Left lung (tissue), 10 donors: ENCODE results near the gene IL18. TPM values are rescaled to one million over a fixed set of nuclear protein-coding genes. Genes with fewer than 3 reads are reported as not detected.

ENCODE experiments used
- ATAC-seq: fragments of 200-7000 bp; cut with Tn5 transposase; one replicate; pipeline ENCODE4 v1.9.1; 2020; ENCODE audit warnings: moderate library complexity
- DNase-seq, 4 donors: peaks; one replicate each; pipeline ENCODE4 v3.0.0-alpha.2; 2013 to 2020
- H3K27ac ChIP-seq, 2 donors: fragments of 200-600 bp; sonication (generic) in 1 of 2; one replicate each; pipeline versions ENCODE4 v1.5.0 to v1.8.0; 2020 to 2021
- H3K27me3 ChIP-seq, 2 donors: fragments of 200-600 bp; sonication (generic) in 1 of 2; one replicate each; pipeline versions ENCODE4 v1.5.0 to v1.8.0; 2020 to 2021
- H3K36me3 ChIP-seq, 2 donors: fragments of 200-600 bp; sonication (generic) in 1 of 2; one replicate each; pipeline versions ENCODE4 v1.5.0 to v1.8.0; 2020 to 2021
- H3K4me1 ChIP-seq, 2 donors: fragments of 200-600 bp; one replicate each; pipeline ENCODE4 v1.8.0; 2021
- H3K4me3 ChIP-seq, 2 donors: fragments of 200-600 bp; sonication (generic) in 1 of 2; one replicate each; pipeline versions ENCODE4 v1.5.0 to v1.8.0; 2020 to 2021; ENCODE audit warnings: mild to moderate bottlenecking in 1 of 2
- H3K9me3 ChIP-seq, 2 donors: fragments of 200-600 bp; sonication (generic) in 1 of 2; one replicate each; pipeline versions ENCODE4 v1.5.0 to v1.8.0; 2020 to 2021
- CTCF ChIP-seq, 2 donors: fragments of 200-600 bp; sonication (generic) in 1 of 2; IDR thresholded peaks; one replicate each; pipeline versions ENCODE4 v1.5.0 to v1.8.0; 2021; ENCODE audit warnings: antibody characterized with exemption in 2 of 2
- intact Hi-C, 2 donors: fragments of 100-400 bp; cut with DNase I; formaldehyde crosslinking; loops; one replicate each; pipeline versions ENCODE4 v1.11.2 to v1.14.2; 2022
- polyA plus RNA-seq, 6 donors: library from polyadenylated mRNA; unstranded; fragments of 120-200 nt; gene quantifications; one replicate each; pipeline ENCODE4 v1.2.1, GENCODE V29; 2013; ENCODE audit not compliant: insufficient read length in 6 of 6
- total RNA-seq, 2 donors: library from RNA; stranded (reverse); fragmentation: NEBNext Ultra II Directional; extraction: Animal tissue kit (Norgen Biotek cat#: 25700); gene quantifications; one replicate each; pipeline ENCODE4 v1.2.1, GENCODE V29; 2021
- donor health status: DM: no; HTN: yes; CAD: no.
- donor health status: DM: no; HTN: no; CAD: no.

IL18 gene
- total and polyA plus RNA-seq, 8 donors, result 1.3 to 46.0 (median 1.6) TPM

- Histone ChIP-seq H3K36me3 (no peaks in the 10 kb centered on the region), H3K4me3 (no peak overlapping the region), H3K27me3 (no peaks in the 10 kb centered on the region), H3K4me1 (peaks cover 4 to 11% of the 10 kb centered on the region in 2 donors), H3K9me3 (no peaks in the 10 kb centered on the region), H3K27ac (no peak overlapping the region)
- no peak for DNase-seq
- intact Hi-C loops, result no loop called here
- ATAC-seq, result no peak
- no peak for TF ChIP-seq CTCF (IDR thresholded peaks at IDR 0.05)
Measured at GRCh38 chr11:112132737-112133136, 31.2 kb downstream of the IL18 start.

GRCh38 chr11:112129656-112130055, 34.2 kb downstream of the IL18 start:
- no peak for TF ChIP-seq CTCF (IDR thresholded peaks at IDR 0.05)
- DNase-seq (peak in 1 of 4 donors; percentile 53), ATAC-seq (peak; percentile 79)

GRCh38 chr11:112128483-112129121, 35.3 kb downstream of the IL18 start:
- Histone ChIP-seq H3K4me1 (peaks cover 4 to 11% of the 10 kb centered on the region in 2 donors), H3K9me3 (no peaks in the 10 kb centered on the region), H3K36me3 (no peaks in the 10 kb centered on the region), H3K4me3 (no peak overlapping the region), H3K27ac (no peak overlapping the region), H3K27me3 (no peaks in the 10 kb centered on the region)
- intact Hi-C loops, result no loop called here
- peak in 1 of 4 donors; percentile 52 for DNase-seq
- no peak for TF ChIP-seq CTCF (IDR thresholded peaks at IDR 0.05)
- ATAC-seq, result peak; percentile 33

More at GRCh38 chr11:112129656-112130055, 34.2 kb downstream of the IL18 start:
- Histone ChIP-seq H3K27me3 (no peaks in the 10 kb centered on the region), H3K27ac (no peak overlapping the region), H3K9me3 (no peaks in the 10 kb centered on the region), H3K4me1 (peaks cover 4 to 11% of the 10 kb centered on the region in 2 donors), H3K4me3 (no peak overlapping the region), H3K36me3 (no peaks in the 10 kb centered on the region)
- intact Hi-C loops, result no loop called here

GRCh38 chr11:112127056-112127455, 36.8 kb downstream of the IL18 start:
- no peak overlapping the region for H3K27ac ChIP-seq
- TF ChIP-seq CTCF (IDR thresholded peaks at IDR 0.05), result no peak
- H3K36me3 ChIP-seq, result no peaks in the 10 kb centered on the region
- no peak overlapping the region for H3K4me3 ChIP-seq
- DNase-seq (no peak), ATAC-seq (no peak)
- H3K27me3 ChIP-seq, result no peaks in the 10 kb centered on the region
- H3K9me3 ChIP-seq, result no peaks in the 10 kb centered on the region
- peaks cover 4 to 11% of the 10 kb centered on the region in 2 donors for H3K4me1 ChIP-seq
- intact Hi-C loops, result no loop called here

GRCh38 chr11:112123129-112123528, 40.8 kb downstream of the IL18 start:
- no peak for ATAC-seq
- H3K27ac ChIP-seq, result no peak overlapping the region
- TF ChIP-seq CTCF (IDR thresholded peaks at IDR 0.05), result no peak
- intact Hi-C loops, result no loop called here
- H3K36me3 ChIP-seq, result no peaks in the 10 kb centered on the region
- no peaks in the 10 kb centered on the region for H3K4me1 ChIP-seq
- DNase-seq, result no peak
- no peaks in the 10 kb centered on the region for H3K27me3 ChIP-seq
- H3K4me3 ChIP-seq, result no peak overlapping the region
- no peaks in the 10 kb centered on the region for H3K9me3 ChIP-seq
